ENCODE data around the gene LCN6.
A peak's percentile ranks its signal among the peaks of the same experiment; 100 is the strongest.

The LCN6 gene

GRCh38 chr9:136725612-136726011 is 22.7 kb downstream of the LCN6 start:
- Histone ChIP-seq H3K4me3 (ENCODE audit: insufficient read depth, low read length, poor library complexity, severe bottlenecking) (no peak overlapping the region), H4K20me1 (ENCODE audit: low read depth, low read length) (peaks cover 18% of the 10 kb centered on the region; the same call in 1 of the 2 replicates), H3K36me3 (ENCODE audit: low read length) (peaks cover 24% of the 10 kb centered on the region), H2AFZ (ENCODE audit: low read depth, low read length, severe bottlenecking) (no peak overlapping the region), H3K27me3 (ENCODE audit: low read length) (no peaks in the 10 kb centered on the region), H3K4me2 (ENCODE audit: low read depth, low read length, poor library complexity, severe bottlenecking) (peak overlapping the region; percentile 86), H3K9ac (ENCODE audit: low read length) (no peak overlapping the region), H3K27ac (ENCODE audit: low read depth, low read length) (no peak overlapping the region), H3K79me2 (ENCODE audit: insufficient read depth, low read length) (peaks cover 26% of the 10 kb centered on the region), H3F3A (ENCODE audit: insufficient read depth) (peaks cover 31% of the 10 kb centered on the region), H3K9me2 (replicated peaks; ENCODE audit: insufficient read depth, low read length) (no peaks in the 10 kb centered on the region), H3K9me3 (ENCODE audit: insufficient read depth, low read length) (no peaks in the 10 kb centered on the region)
- no peak for TF ChIP-seq EZH2phosphoT487 (conservative IDR thresholded peaks at IDR 0.05; ENCODE audit: low read length)
- TF ChIP-seq CTCF (IDR thresholded peaks at IDR 0.05; ENCODE audit: insufficient read depth, low read length, poor library complexity, severe bottlenecking) = no peak

- Histone ChIP-seq H3K4me2 (ENCODE audit: low read depth, low read length, poor library complexity, severe bottlenecking) (no peak overlapping the region), H3K9ac (ENCODE audit: low read length) (no peak overlapping the region), H3K4me3 (ENCODE audit: insufficient read depth, low read length, poor library complexity, severe bottlenecking) (no peak overlapping the region), H3F3A (ENCODE audit: insufficient read depth) (peaks cover 31% of the 10 kb centered on the region), H3K36me3 (ENCODE audit: low read length) (peaks cover 24% of the 10 kb centered on the region), H3K27ac (ENCODE audit: low read depth, low read length) (no peak overlapping the region), H3K9me2 (replicated peaks; ENCODE audit: insufficient read depth, low read length) (no peaks in the 10 kb centered on the region), H3K9me3 (ENCODE audit: insufficient read depth, low read length) (no peaks in the 10 kb centered on the region), H4K20me1 (ENCODE audit: low read depth, low read length) (peaks cover 18% of the 10 kb centered on the region; the same call in 1 of the 2 replicates), H3K79me2 (ENCODE audit: insufficient read depth, low read length) (peaks cover 22% of the 10 kb centered on the region), H2AFZ (ENCODE audit: low read depth, low read length, severe bottlenecking) (no peak overlapping the region), H3K27me3 (ENCODE audit: low read length) (no peaks in the 10 kb centered on the region)
- TF ChIP-seq CTCF (IDR thresholded peaks at IDR 0.05; ENCODE audit: insufficient read depth, low read length, poor library complexity, severe bottlenecking) = no peak
- TF ChIP-seq EZH2phosphoT487 (conservative IDR thresholded peaks at IDR 0.05; ENCODE audit: low read length) = no peak
Observed at GRCh38 chr9:136724772-136725171, 23.6 kb downstream of the LCN6 start.

- H3F3A ChIP-seq (ENCODE audit: insufficient read depth) = peaks cover 31% of the 10 kb centered on the region
Observed at GRCh38 chr9:136723989-136724388, 24.3 kb downstream of the LCN6 start.

More at GRCh38 chr9:136723989-136724388, 24.3 kb downstream of the LCN6 start:
- Histone ChIP-seq H3K4me3 (ENCODE audit: insufficient read depth, low read length, poor library complexity, severe bottlenecking) (no peak overlapping the region), H3K79me2 (ENCODE audit: insufficient read depth, low read length) (peaks cover 16% of the 10 kb centered on the region), H3K9me3 (ENCODE audit: insufficient read depth, low read length) (no peaks in the 10 kb centered on the region), H3K9me2 (replicated peaks; ENCODE audit: insufficient read depth, low read length) (no peaks in the 10 kb centered on the region), H3K4me2 (ENCODE audit: low read depth, low read length, poor library complexity, severe bottlenecking) (no peak overlapping the region), H3K27me3 (ENCODE audit: low read length) (no peaks in the 10 kb centered on the region), H3K36me3 (ENCODE audit: low read length) (peaks cover 24% of the 10 kb centered on the region), H4K20me1 (ENCODE audit: low read depth, low read length) (peaks cover 18% of the 10 kb centered on the region; the same call in 1 of the 2 replicates), H3K9ac (ENCODE audit: low read length) (no peak overlapping the region), H2AFZ (ENCODE audit: low read depth, low read length, severe bottlenecking) (no peak overlapping the region), H3K27ac (ENCODE audit: low read depth, low read length) (no peak overlapping the region)
- TF ChIP-seq EZH2phosphoT487 (conservative IDR thresholded peaks at IDR 0.05; ENCODE audit: low read length) = no peak
- TF ChIP-seq CTCF (IDR thresholded peaks at IDR 0.05; ENCODE audit: insufficient read depth, low read length, poor library complexity, severe bottlenecking) = no peak

All from SU-DHL-6 (cell line).